Neural cell (in vitro differentiated cells): Measurements from ENCODE around the gene TRAM1L1. TPM values are rescaled to one million over a fixed set of nuclear protein-coding genes. Genes with fewer than 3 reads are reported as not detected.

Source experiments
- H2AFZ ChIP-seq: fragments of 200-600, 300-800 bp; sonication (generic), shearing (Covaris generic); 2 replicates; pipeline ENCODE4 v1.6.0; 2014; ENCODE audit warnings: low read depth, mild to moderate bottlenecking, antibody characterized with exemption, low read length, moderate library complexity
- H3F3A ChIP-seq: fragments of 200-600 bp; shearing (Covaris generic); 2 replicates; pipeline ENCODE4 v1.6.1; 2016; ENCODE audit warnings: mild to moderate bottlenecking, moderate library complexity, mixed read lengths, antibody characterized with exemption, low read length; ENCODE audit not compliant: insufficient read depth, poor library complexity, severe bottlenecking
- H3K27ac ChIP-seq: fragments of 200-600, 300-800 bp; sonication (generic), shearing (Covaris generic); 2 replicates; pipeline ENCODE4 v1.5.1; 2014; ENCODE audit warnings: mild to moderate bottlenecking, low read length, moderate library complexity
- H3K27me3 ChIP-seq: fragments of 300-800, 200-600 bp; sonication (generic), shearing (Covaris generic); 2 replicates; pipeline ENCODE4 v1.6.0; 2014; ENCODE audit warnings: mild to moderate bottlenecking, low read depth, low read length, moderate library complexity; ENCODE audit not compliant: insufficient read depth
- H3K36me3 ChIP-seq: fragments of 300-800, 200-600 bp; sonication (generic), shearing (Covaris generic); 2 replicates; pipeline ENCODE4 v1.5.1; 2014; ENCODE audit warnings: mild to moderate bottlenecking, antibody characterized with exemption, low read length, moderate library complexity; ENCODE audit not compliant: insufficient read depth
- H3K4me2 ChIP-seq: fragments of 300-800, 200-600 bp; sonication (generic), shearing (Covaris generic); 2 replicates; pipeline ENCODE4 v1.6.0; 2014; ENCODE audit warnings: mild to moderate bottlenecking, low read length
- H3K4me3 ChIP-seq: fragments of 300-800, 200-600 bp; sonication (generic), shearing (Covaris generic); 2 replicates; pipeline ENCODE4 v1.5.1; 2014; ENCODE audit warnings: mild to moderate bottlenecking, low read length, moderate library complexity
- H3K79me2 ChIP-seq: fragments of 200-600 bp; shearing (Covaris generic); replicated peaks from 2 replicates; pipeline ENCODE4 v1.6.0; 2014; ENCODE audit warnings: mild to moderate bottlenecking, low read length, moderate library complexity; ENCODE audit not compliant: insufficient read depth
- H3K9ac ChIP-seq: fragments of 300-800, 200-600 bp; sonication (generic), shearing (Covaris generic); 2 replicates; pipeline ENCODE4 v1.6.1; 2016; ENCODE audit warnings: mild to moderate bottlenecking, low read length, mixed read lengths
- H3K9me2 ChIP-seq: fragments of 200-600 bp; shearing (Covaris generic); 2 replicates; pipeline ENCODE4 v1.6.1; 2016; ENCODE audit warnings: mild to moderate bottlenecking, low read length, mixed read lengths; ENCODE audit not compliant: insufficient read depth
- H3K9me3 ChIP-seq: fragments of 200-600, 300-800 bp; sonication (generic), shearing (Covaris generic); 2 replicates; pipeline ENCODE4 v1.6.1; 2016; ENCODE audit warnings: mild to moderate bottlenecking, mixed run types, low read length, moderate library complexity, mixed read lengths
- H4K20me1 ChIP-seq: fragments of 200-600 bp; shearing (Covaris generic); 2 replicates; pipeline ENCODE4 v1.6.1; 2016; ENCODE audit warnings: mild to moderate bottlenecking, mixed run types; ENCODE audit not compliant: insufficient read depth
- CTCF ChIP-seq: fragments of 450-650 bp; IDR thresholded peaks from 2 replicates; pipeline ENCODE4 v1.5.1; 2014; ENCODE audit warnings: antibody characterized with exemption, mild to moderate bottlenecking, moderate library complexity; ENCODE audit not compliant: poor library complexity, severe bottlenecking
- EP300 ChIP-seq: fragments of 450-650 bp; conservative IDR thresholded peaks from 2 replicates; pipeline ENCODE4 v1.6.1; 2014; ENCODE audit warnings: antibody characterized with exemption, mild to moderate bottlenecking, moderate library complexity; ENCODE audit not compliant: poor library complexity, severe bottlenecking
- EZH2 ChIP-seq: fragments of 200-600, 300-800 bp; shearing (Covaris generic), sonication (generic); IDR thresholded peaks from 2 replicates; pipeline ENCODE4 v1.6.1; 2014; ENCODE audit warnings: antibody characterized with exemption, low read length, borderline replicate concordance, mild to moderate bottlenecking; ENCODE audit not compliant: insufficient read depth, poor library complexity, severe bottlenecking
- MXI1 ChIP-seq: fragments of 450-650 bp; conservative IDR thresholded peaks from 2 replicates; pipeline ENCODE4 v1.6.1; 2014; ENCODE audit warnings: antibody characterized with exemption, mild to moderate bottlenecking; ENCODE audit not compliant: poor library complexity, severe bottlenecking
- POLR2AphosphoS5 ChIP-seq: IDR thresholded peaks from 2 replicates; pipeline ENCODE4 v1.6.1; 2012
- RAD21 ChIP-seq: fragments of 450-650 bp; conservative IDR thresholded peaks from 2 replicates; pipeline ENCODE4 v1.6.1; 2014; ENCODE audit warnings: antibody characterized with exemption, mild to moderate bottlenecking, moderate library complexity
- REST ChIP-seq: IDR thresholded peaks from 2 replicates; pipeline ENCODE4 v1.6.1; 2012; ENCODE audit warnings: borderline replicate concordance
- SMC3 ChIP-seq: fragments of 450-650 bp; conservative IDR thresholded peaks from 2 replicates; pipeline ENCODE4 v1.6.1; 2014; ENCODE audit warnings: antibody characterized with exemption, mild to moderate bottlenecking, moderate library complexity; ENCODE audit not compliant: poor library complexity
- TAF1 ChIP-seq: IDR thresholded peaks from 2 replicates; pipeline ENCODE4 v1.6.1; 2012; ENCODE audit warnings: low read depth
- polyA plus RNA-seq: library from polyadenylated mRNA; depleted of rRNA; stranded (reverse); fragments of >200 nt; gene quantifications from 2 replicates; pipeline ENCODE4 v1.2.3, GENCODE V29; 2014

The TRAM1L1 gene
- polyA plus RNA-seq, 1 donor from 2014 or later = 18.2 TPM

GRCh38 chr4:117134386-117134785, 49.0 kb upstream of the TRAM1L1 start (continued):
- TF ChIP-seq REST (no peak), SMC3 (peak; percentile 93), POLR2AphosphoS5 (no peak)

- no peaks in the 10 kb centered on the region for H4K20me1 ChIP-seq
- no peak overlapping the region for H3K4me2 ChIP-seq
- H3K36me3 ChIP-seq = no peaks in the 10 kb centered on the region
- no peak overlapping the region for H2AFZ ChIP-seq
- no peak overlapping the region for H3K9ac ChIP-seq
- H3K4me3 ChIP-seq = no peak overlapping the region
- no peaks in the 10 kb centered on the region for H3K79me2 ChIP-seq
- H3K27ac ChIP-seq = no peak overlapping the region
- no peaks in the 10 kb centered on the region for H3F3A ChIP-seq
- no peaks in the 10 kb centered on the region for H3K27me3 ChIP-seq
- no peaks in the 10 kb centered on the region for H3K9me2 ChIP-seq
- TF ChIP-seq TAF1 (no peak), REST (no peak), SMC3 (no peak), RAD21 (no peak), CTCF (no peak), POLR2AphosphoS5 (no peak), EP300 (no peak), MXI1 (no peak), EZH2 (no peak)
- H3K9me3 ChIP-seq = no peaks in the 10 kb centered on the region
Measured at GRCh38 chr4:117096886-117097285, 11.5 kb upstream of the TRAM1L1 start.
